ENCODE data around the gene PDE10A.

The PDE10A gene

DNA sequence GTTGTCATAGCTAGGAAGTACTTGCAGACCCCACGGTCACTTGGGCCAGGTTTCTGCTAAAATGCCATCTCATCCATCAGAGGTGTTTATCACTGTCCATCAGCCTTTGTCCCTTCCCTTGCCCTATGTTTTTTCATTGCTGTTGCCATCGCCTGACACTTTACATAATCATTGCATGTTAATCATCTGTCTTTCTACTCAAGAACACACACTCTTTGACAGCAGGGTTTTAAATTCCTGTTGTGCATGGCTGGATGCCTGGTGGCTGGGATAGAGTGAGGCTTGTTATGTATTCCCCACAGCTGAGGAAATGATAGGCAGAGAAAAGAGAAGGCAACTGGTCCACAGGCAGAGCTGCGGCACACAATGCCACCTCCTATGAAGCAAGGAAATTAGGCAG is 341.9 kb downstream of the PDE10A start:
- H3K4me1 ChIP-seq (ENCODE audit: control insufficient read depth, insufficient read depth, low read length) = no peaks in the 10 kb centered on the region
- H3K9ac ChIP-seq (ENCODE audit: low read length) = no peak overlapping the region
- no peaks in the 10 kb centered on the region for H3K9me3 ChIP-seq (ENCODE audit: control insufficient read depth, low read length)
- H3K4me3 ChIP-seq (ENCODE audit: low read length) = no peak overlapping the region
- no peaks in the 10 kb centered on the region for H3K27me3 ChIP-seq (ENCODE audit: control insufficient read depth, insufficient read depth, low read length)
- no peaks in the 10 kb centered on the region for H3K36me3 ChIP-seq (ENCODE audit: control insufficient read depth, insufficient read depth, low read length)

DNA sequence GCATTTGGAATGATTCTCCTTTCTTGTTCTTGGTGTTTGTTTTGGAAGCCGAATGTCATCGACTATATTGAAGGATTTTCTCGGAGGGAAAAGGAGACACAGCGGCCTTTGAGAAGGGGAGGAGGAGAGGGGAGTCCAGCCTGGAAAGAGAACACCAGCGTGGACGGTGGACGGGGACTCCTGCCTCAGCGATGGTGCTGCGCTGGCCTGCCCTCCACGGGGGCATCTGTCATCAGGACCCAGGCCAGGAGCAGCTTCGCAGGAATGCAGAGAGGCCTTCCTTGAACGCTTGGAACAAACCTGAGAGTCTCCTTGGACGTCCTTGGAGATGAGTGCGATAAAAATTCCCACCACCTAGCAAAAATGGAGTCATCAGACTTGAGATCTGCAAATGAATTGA is 345.3 kb downstream of the PDE10A start:
- H3K9ac ChIP-seq (ENCODE audit: low read length) = no peak overlapping the region
- H3K9me3 ChIP-seq (ENCODE audit: control insufficient read depth, low read length) = no peaks in the 10 kb centered on the region
- H3K4me3 ChIP-seq (ENCODE audit: low read length) = no peak overlapping the region

DNA sequence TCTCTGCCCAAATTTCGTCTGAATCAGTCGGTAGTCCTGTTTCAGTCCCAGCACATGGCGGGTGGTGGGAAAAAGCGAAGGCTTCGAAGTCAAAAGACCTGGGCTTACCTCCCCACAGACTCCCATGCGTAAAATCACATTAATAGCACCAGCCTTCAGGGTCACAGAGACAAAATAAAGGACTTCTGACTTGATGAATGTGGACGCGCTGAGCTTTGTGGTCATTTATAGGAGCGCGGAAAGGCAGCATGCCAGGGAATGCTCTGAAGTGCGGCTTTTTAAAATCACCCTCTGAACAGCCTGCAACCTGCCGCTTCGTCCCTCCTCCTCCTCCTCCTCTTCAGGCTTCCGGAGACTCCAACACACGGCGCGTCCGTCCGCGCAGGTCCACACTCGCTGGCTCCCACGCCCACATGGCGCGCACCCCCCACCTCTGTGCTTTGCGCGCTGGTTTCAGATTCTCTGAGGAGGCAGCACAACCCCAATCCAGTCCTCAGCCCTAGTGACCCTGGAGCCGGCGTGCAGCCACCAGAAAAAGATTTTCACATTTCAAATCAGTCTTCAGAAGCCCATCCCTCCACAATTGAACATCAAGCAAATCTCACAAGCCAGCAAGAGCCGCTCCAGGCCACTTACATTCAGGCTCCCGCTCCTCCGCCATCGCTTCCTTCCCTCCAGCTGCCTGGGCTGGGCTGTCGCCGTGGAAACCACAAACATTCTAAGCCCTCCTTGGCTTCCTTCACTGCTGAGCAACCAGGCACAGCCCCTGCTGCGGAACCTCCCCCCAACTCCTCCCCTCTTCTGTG is 353.9 kb downstream of the PDE10A start, which contains the start of gene C6orf118:
Gene C6orf118, minus strand, starts transcription at position 680 of the 806 bp plus-strand sequence. Its CDS starts 19 bp downstream, at position 661.
- no peaks in the 10 kb centered on the region for H3K36me3 ChIP-seq (ENCODE audit: control insufficient read depth, insufficient read depth, low read length)
- H3K27me3 ChIP-seq (ENCODE audit: control insufficient read depth, insufficient read depth, low read length) = no peaks in the 10 kb centered on the region
- H3K9me3 ChIP-seq (ENCODE audit: control insufficient read depth, low read length) = no peaks in the 10 kb centered on the region
- H3K4me1 ChIP-seq (ENCODE audit: control insufficient read depth, insufficient read depth, low read length) = no peaks in the 10 kb centered on the region
- no peak within 1 kb of the TSS for H3K9ac ChIP-seq (ENCODE audit: low read length)
- H3K4me3 ChIP-seq (ENCODE audit: low read length) = no peak within 1 kb of the TSS

More for the DNA sequence above, 345.3 kb downstream of the PDE10A start:
- H3K36me3 ChIP-seq (ENCODE audit: control insufficient read depth, insufficient read depth, low read length) = no peaks in the 10 kb centered on the region
- no peaks in the 10 kb centered on the region for H3K27me3 ChIP-seq (ENCODE audit: control insufficient read depth, insufficient read depth, low read length)
- no peaks in the 10 kb centered on the region for H3K4me1 ChIP-seq (ENCODE audit: control insufficient read depth, insufficient read depth, low read length)

DNA sequence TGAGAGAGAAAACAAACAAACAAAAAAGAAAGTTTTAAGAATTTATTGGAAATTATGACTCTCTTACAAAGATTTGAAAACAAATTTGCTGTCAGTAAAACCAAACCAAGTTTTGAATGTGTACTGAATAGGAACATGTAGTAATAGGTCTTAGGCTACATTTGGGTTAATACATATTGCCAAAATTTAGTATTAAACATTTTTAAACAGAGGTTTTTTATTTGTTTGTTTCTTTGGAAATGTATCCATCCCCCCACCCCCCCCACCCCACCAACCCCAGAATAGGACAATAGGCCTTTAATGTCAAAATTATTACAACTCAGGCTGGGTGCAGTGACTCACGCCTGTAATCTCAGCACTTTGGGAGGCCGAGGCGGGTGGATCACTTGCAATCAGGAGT is 356.1 kb downstream of the PDE10A start:
- H3K4me3 ChIP-seq (ENCODE audit: low read length) = no peak overlapping the region
- H3K36me3 ChIP-seq (ENCODE audit: control insufficient read depth, insufficient read depth, low read length) = no peaks in the 10 kb centered on the region
- H3K9me3 ChIP-seq (ENCODE audit: control insufficient read depth, low read length) = no peaks in the 10 kb centered on the region
- no peaks in the 10 kb centered on the region for H3K4me1 ChIP-seq (ENCODE audit: control insufficient read depth, insufficient read depth, low read length)
- H3K9ac ChIP-seq (ENCODE audit: low read length) = no peak overlapping the region
- no peaks in the 10 kb centered on the region for H3K27me3 ChIP-seq (ENCODE audit: control insufficient read depth, insufficient read depth, low read length)

DNA sequence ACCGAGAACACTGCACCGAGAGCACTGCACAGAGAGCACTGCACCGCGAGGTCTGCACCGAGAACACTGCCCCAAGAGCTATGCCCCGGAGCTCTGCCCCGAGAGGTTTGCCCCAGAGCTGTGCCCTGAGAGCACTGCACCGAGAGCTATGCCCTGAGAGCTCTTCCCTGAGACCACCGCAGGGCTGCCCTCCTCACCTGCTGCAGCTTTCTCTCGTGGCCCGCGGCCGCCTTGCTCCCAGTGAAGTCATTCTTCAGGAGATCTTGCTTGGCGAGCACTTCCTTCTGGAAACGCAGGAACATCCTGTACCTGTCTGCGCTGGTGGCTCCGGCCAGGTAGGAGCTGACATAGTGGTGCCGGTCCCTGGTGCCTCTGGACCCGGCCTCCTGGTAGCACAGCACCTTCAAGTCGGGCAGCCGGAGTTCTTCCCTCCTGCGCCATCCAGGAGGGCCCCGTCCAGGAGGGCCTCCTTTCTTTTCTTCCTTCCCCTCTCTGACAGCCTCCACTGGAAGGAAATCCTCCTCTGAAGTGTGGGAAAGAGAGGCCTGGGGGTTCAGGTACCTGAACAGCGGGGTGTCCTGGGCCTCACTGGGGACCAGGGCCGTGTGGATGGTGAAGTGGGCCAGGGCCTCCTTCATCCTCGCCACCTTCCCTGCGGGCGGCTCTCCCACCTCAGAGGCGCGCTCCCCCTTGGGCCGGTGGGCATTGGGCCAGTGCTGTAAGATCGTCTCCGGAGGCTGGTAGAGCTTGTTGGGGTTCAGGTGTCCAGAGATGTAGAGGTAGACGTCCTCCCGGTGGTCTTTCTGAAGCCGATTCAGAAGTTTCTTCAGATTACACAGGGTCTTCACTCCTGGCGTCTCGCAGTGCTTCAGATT is 361.4 kb downstream of the PDE10A start:
- Histone ChIP-seq H3K36me3 (ENCODE audit: control insufficient read depth, insufficient read depth, low read length) (no peaks in the 10 kb centered on the region), H3K4me3 (ENCODE audit: low read length) (no peak overlapping the region), H3K27me3 (ENCODE audit: control insufficient read depth, insufficient read depth, low read length) (no peaks in the 10 kb centered on the region), H3K4me1 (ENCODE audit: control insufficient read depth, insufficient read depth, low read length) (no peaks in the 10 kb centered on the region), H3K9ac (ENCODE audit: low read length) (no peak overlapping the region), H3K9me3 (ENCODE audit: control insufficient read depth, low read length) (no peaks in the 10 kb centered on the region)

DNA sequence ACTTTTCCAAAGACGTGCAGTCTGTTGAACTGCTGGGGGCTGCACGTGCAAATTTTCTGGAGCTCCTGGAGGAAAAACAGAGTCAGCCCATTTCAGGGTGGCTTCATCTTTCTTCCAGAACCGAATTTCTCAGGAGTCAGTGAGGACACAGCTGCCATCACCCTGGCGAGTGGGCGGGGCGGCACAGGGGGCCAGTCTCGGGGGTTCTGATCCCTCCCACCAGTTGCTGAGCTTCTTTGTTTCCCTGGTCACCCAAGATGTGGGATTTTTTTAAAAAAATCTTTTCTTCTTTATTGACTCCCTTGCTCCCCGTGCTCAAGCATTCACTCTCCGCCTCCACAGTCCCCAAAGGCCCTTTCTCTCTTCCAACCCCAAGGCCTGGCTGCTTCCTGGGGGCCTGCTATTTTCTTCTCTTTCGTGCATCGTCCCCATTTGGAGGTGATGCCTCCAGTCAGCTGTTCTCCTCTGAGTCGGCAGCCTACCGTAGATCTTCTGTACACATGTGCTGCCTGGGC is 362.6 kb downstream of the PDE10A start:
- H3K9me3 ChIP-seq (ENCODE audit: control insufficient read depth, low read length) = no peaks in the 10 kb centered on the region
- no peaks in the 10 kb centered on the region for H3K4me1 ChIP-seq (ENCODE audit: control insufficient read depth, insufficient read depth, low read length)
- H3K27me3 ChIP-seq (ENCODE audit: control insufficient read depth, insufficient read depth, low read length) = no peaks in the 10 kb centered on the region
- no peaks in the 10 kb centered on the region for H3K36me3 ChIP-seq (ENCODE audit: control insufficient read depth, insufficient read depth, low read length)
- H3K9ac ChIP-seq (ENCODE audit: low read length) = no peak overlapping the region
- no peak overlapping the region for H3K4me3 ChIP-seq (ENCODE audit: low read length)

DNA sequence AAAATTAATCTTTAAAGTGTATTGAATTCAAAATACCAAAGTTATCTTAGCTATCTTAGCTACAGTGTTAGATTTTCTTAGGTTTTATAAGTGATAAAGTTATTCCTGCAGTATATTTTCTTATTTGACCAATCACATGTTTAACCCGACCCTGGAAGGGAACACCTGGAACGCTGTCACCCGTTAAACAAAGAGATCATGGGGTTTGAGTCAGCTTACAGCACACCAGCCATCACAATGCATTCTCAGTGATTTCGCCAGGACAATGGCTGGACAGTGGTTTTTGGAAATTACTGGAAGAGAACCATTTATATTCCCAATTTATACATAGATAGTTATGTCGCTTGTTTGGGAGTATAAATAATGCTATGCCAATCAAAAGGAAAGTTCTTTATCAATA is 364.2 kb downstream of the PDE10A start:
- Histone ChIP-seq H3K4me3 (ENCODE audit: low read length) (no peak overlapping the region), H3K27me3 (ENCODE audit: control insufficient read depth, insufficient read depth, low read length) (no peaks in the 10 kb centered on the region), H3K9ac (ENCODE audit: low read length) (no peak overlapping the region), H3K9me3 (ENCODE audit: control insufficient read depth, low read length) (no peaks in the 10 kb centered on the region), H3K36me3 (ENCODE audit: control insufficient read depth, insufficient read depth, low read length) (no peaks in the 10 kb centered on the region), H3K4me1 (ENCODE audit: control insufficient read depth, insufficient read depth, low read length) (no peaks in the 10 kb centered on the region)

DNA sequence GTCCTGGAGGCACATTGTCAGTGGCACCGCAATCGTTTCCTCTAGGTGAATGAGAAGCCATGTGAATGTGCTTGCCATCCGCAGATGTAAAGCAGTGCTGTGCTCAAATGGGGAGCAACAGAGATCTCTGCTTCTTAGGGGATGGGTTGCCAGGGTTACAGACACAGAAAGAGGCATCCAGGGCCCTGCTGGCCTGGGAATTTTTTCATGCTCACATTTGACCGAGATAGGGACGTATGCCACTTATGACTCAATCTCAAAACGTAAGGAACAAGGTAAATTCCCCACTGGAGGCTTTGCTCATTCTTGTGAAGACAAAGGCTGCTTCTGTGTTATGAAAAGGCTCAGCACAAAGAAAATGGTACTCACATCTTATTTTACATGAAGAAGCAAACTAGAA is 364.6 kb downstream of the PDE10A start:
- Histone ChIP-seq H3K36me3 (ENCODE audit: control insufficient read depth, insufficient read depth, low read length) (no peaks in the 10 kb centered on the region), H3K4me3 (ENCODE audit: low read length) (no peak overlapping the region), H3K9me3 (ENCODE audit: control insufficient read depth, low read length) (no peaks in the 10 kb centered on the region), H3K4me1 (ENCODE audit: control insufficient read depth, insufficient read depth, low read length) (no peaks in the 10 kb centered on the region), H3K9ac (ENCODE audit: low read length) (no peak overlapping the region), H3K27me3 (ENCODE audit: control insufficient read depth, insufficient read depth, low read length) (no peaks in the 10 kb centered on the region)

DNA sequence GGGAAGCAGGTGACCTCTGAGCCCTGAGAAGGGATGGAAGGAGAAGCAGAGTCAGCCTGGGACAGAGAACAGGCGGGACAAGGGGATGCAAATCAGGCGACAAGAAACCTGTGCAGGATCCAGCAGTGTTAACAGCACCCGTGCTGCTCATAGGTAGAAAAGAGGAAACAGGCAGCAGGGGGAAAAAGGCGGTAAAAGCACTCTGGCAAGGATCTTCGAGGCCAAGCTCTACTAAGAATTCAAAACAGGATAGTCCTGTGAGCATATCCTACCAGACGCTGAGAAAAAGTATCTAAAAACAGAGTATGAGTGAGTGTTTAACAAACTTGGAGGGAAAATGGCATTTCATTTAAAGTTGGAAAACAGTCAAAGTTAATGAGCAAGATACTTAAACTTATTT is 370.4 kb downstream of the PDE10A start:
- Histone ChIP-seq H3K36me3 (ENCODE audit: control insufficient read depth, insufficient read depth, low read length) (no peaks in the 10 kb centered on the region), H3K9ac (ENCODE audit: low read length) (no peak overlapping the region), H3K9me3 (ENCODE audit: control insufficient read depth, low read length) (no peaks in the 10 kb centered on the region), H3K27me3 (ENCODE audit: control insufficient read depth, insufficient read depth, low read length) (no peaks in the 10 kb centered on the region), H3K4me3 (ENCODE audit: low read length) (no peak overlapping the region), H3K4me1 (ENCODE audit: control insufficient read depth, insufficient read depth, low read length) (no peaks in the 10 kb centered on the region)

Data from mucosa of stomach (tissue), 1 donor.